Measurements from ENCODE around the gene GRM2.
A peak's percentile ranks its signal among the peaks of the same experiment; 100 is the strongest.

GRM2 gene

DNA sequence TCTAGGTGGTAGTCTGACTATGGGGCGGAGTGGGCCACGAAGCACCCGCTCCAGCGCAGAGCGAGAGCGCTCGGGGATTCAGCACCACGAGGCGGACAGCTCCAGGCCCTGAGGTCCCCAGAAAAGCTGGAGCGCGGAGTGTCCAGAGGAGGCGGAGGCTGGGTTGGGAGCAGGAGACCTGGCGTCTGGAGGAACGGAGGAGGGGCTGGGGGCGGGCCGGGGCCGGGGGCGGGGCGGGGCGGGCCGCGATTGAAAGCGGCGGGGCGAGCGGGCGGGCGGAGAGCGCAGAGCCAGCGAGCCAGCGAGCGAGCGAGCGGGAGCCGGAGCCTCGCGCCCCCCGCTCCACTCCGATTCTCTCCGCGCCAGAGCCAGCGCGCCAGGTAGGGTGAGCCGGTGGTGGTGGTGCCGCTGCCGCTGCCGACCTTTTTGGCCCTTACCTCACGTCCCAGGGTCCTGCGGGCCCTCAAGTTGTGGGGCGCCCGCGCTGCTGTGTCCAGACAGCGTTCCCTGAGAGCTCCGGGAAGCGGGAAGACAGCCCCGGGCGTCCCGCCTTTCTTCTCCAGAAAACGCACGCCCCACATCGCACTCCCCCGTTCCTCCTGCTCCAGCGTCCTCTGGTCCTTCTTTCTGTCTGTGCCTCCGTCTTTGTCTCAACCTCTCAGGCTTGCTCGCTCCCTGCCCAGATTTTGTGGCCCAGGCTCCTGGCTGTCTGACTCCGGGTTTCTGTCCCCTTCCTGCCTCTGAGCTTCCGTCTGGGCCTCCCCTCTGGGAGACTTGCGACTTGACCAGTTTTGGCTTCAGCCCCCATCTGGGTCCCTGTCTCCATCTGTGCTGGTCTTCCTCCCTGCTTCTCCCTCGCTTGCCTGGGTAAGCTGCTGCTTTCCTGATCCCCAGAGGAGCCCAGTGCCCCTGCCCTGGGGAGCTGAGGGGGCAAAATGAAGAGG, at the start of gene GRM2:
Gene GRM2, plus strand, starts transcription at position 281 of the 944 bp plus-strand sequence. CDS start 1,916 bp downstream, outside the sequence.
- peak; percentile 71 for DNase-seq (ENCODE audit: low spot score)

DNA sequence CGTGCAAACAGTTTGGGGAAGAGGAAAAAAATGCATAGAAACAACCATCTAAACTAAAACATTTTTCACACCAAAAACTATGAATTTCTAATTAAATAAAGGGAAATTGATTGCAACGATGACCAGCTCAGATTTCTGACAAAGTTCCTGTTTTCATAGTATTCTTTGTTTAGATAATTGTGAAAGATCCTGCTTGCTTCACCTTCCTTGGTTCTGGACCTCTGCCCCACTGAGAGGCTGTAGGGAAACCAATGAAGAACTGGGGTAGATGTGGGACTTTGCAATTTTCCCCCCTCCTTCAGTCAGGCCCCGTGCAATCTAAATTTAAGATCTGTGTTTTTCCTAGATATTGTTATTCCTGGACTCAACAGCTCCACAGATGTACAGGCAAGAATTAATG, 49.6 kb upstream of the GRM2 start:
- no peak for DNase-seq (ENCODE audit: low spot score)

DNA sequence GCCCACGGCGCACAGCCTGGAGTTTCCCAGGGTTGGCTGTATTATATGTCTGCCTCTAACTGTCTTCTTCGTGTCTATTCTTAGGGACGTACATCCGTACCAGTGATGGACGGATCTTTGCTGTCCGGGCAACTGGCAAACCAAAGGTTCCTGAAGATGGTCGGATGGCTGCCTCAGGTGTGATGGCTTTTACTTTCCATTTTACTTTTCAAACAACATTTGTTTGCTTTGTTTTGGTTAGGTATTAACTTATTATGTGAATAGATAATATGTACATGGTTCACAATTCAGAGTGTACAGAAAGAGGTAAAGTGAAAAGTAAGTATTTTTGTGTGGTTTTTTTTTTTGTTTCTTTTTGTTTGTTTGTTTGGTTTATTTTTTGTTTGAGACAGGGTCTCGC, 46.9 kb upstream of the GRM2 start:
- DNase-seq (ENCODE audit: low spot score), result no peak

DNA sequence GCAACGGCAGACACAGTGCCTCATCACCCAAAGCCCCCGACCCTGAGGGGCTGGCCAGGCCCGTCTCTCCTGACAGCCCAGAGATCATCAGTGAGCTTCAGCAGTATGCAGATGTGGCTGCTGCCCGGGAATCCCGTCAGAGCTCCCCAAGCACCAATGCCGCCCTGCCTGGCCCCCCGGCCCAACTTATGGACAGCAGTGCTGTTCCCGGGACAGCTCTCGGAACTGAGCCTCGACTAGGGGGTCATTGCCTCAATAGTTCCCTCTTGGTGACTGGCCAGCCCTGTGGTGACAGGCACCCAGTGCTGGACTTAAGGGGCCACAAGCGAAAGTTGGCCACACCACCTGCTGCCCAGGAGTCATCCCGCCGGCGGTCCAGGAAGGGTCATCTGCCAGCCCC, 44.4 kb upstream of the GRM2 start:
- no peak for DNase-seq (ENCODE audit: low spot score)

DNA sequence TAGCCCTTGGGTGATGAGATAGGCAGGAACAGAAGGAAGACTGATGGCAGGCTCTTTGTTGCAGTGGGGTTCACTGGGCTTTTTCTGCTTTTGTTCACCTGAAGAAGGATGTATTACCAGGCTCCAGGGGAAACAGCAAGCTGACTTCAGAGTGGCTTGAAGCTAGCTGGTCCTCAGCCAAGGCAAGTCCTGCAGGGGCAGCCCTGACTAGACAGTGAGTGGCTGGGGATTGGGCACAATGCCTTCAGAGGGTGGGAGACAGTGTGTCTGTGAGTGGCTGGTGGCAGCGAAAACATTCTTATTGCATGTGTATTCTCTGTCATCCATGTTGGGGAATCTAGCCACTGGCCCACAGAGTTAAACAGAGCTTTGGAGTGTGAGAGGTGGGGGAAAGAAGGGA, 38.1 kb upstream of the GRM2 start:
- no peak for DNase-seq (ENCODE audit: low spot score)

DNA sequence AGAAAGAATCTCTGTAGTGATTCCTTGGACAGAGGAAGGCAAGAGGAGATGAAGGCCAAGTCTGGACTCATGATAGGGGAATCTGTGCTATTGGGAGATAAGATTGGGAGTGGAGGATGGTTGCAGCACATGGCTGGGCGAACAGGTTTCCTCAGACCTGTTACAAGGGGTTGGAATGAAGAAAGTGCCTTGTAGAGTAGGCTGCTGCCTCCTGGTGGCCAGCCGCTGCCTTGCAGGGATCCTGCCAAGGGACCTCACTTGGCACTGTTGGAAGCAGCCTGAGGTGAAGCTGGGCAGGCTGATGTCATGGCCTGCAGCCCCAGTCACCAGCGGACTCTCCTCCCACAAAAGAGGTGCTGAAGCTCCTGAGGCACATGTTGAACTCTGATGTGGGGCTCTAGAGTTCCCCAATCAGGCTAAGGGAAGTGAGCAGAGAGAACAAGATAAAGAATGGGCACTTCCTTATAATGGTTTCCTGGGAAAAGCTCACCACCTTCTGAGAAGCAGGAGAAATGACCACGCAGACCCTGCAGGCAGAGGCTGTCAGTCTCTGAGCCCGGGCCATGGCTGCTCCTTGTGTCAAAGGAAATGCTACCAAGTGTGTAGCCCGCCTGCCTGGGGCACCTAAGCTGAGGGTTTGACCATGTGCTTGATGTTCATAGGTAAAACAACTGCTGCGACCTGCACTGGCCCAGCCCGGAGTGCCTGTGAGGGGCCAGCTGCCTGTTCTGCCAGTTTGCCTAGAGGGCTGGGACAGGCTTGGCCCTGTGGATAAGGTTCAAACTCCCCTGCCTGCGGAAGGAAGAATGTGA, 37.4 kb upstream of the GRM2 start:
- DNase-seq (ENCODE audit: low spot score), result peak; percentile 90

DNA sequence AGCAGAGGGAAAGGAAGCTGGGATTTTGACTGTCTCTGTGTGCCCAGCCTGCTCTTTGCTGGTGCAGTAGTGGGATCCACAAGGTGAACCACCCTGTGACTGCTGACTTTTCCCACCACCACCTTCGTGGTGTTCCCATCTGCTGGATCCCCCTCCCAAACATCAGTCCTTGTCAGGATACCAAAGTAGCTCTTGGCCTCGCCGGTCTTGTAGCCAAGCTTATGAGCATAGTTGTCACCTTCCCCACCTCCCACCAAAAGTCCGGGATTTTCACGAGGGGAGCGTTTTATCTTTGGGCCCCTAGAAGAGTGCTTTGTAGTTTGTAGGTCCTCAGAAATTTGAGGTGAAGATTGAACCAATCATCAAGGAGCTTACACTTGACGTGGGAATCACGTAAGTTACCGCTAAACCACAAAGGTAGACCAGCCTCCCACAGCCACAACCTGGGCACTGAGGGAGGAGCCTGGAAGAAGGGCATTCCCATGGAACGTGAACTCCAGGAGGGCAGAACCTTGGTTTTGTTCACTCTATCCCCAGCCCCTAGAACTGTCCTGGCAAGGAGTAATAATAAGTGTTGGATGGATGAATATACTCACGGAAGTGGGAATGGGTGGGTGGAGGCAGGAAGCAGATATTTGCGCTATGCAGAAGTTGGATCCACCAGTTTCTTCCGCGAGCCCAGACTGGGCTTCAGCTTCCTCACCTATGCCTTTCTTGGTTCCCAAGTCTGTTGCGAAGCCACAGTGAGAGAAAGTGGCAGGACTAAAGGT, 36.6 kb upstream of the GRM2 start:
- no peak for DNase-seq (ENCODE audit: low spot score)

DNA sequence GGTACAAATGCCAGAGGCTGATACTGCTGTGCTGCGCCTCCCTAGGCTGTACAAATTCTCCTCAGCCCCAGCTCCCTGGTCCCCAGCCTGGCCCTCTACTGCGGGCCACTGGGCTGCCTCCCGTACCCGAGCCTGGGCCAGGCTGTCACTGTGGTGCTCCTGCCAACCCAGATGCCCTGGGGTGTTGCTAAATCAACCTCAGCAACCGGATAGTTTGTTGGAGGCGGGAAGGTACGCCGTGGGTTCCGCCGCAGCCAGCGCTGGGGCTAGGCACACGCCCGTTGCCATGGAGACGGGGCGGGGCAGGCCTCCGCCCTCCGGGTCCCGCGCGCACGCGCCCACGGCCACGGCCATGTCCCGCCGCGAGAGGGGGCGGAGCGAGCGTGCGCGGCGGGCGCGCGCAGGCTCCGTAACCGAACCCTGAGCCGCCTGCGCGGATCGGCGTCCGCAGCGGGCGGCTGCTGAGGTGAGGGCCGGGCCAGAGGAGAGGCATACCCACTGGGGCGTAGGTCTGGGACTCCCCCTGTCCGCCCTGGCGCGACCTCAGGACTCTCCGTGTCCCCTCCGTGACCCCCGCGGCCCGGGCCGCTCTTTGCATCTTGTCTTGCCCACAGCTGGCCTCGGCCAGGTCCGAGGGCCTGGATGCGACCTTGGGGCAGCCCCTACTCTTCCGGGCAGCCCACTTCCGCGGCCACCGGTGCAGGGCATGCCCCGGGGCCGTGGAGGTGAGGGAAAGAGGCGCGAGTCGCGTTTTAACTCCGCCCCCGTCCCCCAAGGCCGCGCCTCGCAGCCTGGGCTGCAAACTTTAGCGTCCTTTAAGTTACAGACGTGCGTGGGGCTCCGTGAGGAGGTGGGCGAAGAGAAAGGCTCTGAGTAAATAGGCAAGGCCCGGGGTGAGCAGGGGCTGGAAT, 35.8 kb upstream of the GRM2 start, which contains the start of gene TEX264:
Gene TEX264, plus strand, starts transcription at position 430 of the 911 bp plus-strand sequence. CDS start 3,053 bp downstream, outside the sequence.
- DNase-seq (ENCODE audit: low spot score), result peak; percentile 88

DNA sequence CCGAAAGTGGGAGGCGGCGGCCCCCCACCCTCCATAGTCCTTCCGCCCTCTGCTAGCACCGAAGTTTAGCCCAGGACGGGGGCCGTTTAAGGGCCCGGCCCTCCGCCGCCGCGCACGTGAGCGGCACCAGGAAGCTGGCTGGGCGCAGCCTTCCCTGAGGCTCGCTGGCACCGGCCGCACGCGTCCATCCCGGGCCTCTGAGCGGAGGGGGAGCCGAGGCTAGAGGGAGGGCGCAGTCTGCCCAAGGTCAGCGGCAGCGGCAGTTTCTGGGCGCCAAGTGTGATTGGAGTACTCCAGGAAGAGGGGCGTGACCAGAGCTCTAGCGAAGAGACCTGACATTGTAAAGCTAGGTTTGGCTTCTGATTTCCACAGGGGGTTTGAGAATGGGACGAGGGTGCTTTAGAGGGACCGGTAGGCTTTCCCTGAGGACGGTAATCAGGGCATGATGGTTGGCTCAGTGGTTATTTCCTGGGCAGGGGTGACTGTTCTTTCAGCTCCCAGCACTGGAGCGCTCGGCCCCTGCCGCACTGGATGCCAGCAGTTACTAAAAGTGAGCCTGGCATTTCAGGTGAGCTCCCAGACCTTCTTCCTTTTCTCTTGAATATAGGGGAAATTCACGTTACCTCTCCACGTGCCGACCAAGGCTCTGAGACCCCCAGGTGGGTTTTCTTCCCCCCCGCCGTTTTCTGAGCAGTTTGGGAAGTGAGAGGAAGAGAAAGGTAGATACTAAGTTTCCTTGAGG, 35.0 kb upstream of the GRM2 start:
- DNase-seq (ENCODE audit: low spot score), result peak; percentile 70

DNA sequence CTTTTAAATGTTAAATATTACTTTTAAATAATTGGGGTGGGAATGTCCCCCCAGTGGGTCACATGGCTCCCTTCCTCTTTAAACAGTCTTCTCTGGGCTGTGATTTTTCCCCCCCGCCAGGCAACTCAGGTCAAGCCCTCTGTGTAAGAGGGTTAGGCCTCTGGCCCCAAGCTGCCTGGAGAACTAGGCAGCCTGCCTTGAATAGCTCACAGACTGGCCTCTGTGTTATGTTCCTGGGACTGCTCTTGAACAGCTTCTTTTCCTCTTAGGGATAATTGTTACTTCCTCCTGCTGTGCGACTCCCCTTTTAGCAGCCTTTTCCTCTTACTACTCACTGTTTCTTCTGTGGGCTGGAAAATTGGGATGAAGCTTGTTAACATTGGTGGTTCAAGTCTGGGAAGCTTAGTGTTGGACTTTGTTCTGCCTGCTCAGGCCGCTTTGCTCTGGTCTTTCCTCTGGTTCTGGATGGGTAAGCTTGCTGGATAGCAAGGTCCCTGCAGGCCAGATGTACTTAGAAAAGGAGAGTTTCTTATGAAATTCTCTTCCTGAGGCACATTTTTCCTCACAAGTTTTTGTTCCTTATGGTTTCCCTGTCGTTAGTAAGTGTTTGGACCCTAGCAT, 33.6 kb upstream of the GRM2 start:
- peak; percentile 13 for DNase-seq (ENCODE audit: low spot score)

DNA sequence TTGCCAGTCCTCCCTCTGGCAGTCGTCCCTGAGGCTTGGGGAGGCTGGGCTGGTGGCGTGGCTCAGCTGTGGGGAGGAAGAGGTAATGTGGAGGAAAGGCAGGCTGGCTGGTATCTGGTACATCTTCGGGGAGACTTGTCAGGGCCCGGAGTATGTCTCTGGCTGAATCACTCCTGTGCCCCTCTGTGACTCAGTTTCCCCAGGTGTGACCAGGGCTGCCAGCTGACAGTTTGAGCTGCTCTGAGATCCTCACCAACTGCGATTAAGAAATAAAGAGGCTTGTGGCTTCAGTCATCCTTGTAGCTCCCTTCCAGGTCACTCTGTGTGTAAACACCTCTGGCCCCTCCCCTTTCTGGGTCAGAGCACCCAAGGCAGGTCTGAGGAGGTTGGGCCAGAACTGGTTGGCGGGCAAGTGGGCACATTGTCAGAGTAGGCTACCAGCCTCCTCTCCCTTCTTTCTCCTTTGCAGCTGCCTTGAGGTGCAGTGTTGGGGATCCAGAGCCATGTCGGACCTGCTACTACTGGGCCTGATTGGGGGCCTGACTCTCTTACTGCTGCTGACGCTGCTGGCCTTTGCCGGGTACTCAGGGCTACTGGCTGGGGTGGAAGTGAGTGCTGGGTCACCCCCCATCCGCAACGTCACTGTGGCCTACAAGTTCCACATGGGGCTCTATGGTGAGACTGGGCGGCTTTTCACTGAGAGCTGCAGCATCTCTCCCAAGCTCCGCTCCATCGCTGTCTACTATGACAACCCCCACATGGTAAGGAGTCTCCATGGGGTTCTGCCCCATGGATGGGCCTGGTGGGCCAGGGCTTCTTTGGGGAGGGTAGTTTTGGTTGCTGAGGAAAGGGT, 32.8 kb upstream of the GRM2 start:
- no peak for DNase-seq (ENCODE audit: low spot score)

DNA sequence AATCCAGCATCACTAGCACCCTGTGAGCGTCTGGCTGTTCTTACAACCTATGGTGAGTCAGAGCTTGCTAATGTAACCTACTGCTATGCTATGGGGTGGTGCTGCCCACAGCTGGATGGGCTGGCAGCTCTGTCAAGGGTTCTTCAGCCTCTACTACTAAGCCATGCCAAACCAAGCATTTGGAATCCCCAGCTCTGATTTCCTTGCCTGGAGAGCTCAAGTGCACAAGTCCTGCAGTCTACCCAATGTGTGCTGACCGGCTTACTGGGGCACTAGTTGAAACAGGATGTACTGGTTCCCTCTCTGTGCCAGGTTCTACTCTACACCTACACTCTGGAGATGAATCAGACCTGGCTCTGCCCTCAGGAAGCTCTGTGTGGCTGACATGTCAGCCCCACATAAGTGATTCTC, 31.7 kb upstream of the GRM2 start:
- peak; percentile 81 for DNase-seq (ENCODE audit: low spot score)

DNA sequence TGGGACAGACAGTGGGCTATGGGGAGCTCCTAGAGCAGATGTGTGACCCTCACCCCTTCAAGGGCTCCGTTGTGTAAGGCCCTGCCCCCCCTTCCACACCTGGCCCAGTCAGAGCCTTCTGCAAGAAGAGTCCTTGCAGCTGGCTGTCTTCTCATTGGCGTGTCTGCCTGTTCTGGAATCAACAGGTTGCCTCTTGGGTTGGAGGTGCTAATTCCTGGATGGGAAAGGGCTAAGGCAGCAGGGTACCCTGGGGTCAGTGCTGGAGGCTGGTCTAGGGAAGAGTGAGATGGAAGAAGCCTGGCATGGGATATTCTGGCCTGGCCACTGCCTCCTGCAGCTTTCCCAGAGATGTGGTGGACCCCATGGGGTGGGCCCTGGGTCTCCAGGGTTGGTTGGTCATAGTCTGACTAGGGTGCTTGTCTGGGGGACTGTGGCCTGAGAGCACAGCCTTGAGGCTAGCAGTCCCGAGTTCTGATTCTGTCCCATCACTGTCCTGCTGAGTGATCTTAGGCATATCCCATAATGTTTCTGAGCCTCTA, 30.7 kb upstream of the GRM2 start:
- DNase-seq (ENCODE audit: low spot score), result no peak

DNA sequence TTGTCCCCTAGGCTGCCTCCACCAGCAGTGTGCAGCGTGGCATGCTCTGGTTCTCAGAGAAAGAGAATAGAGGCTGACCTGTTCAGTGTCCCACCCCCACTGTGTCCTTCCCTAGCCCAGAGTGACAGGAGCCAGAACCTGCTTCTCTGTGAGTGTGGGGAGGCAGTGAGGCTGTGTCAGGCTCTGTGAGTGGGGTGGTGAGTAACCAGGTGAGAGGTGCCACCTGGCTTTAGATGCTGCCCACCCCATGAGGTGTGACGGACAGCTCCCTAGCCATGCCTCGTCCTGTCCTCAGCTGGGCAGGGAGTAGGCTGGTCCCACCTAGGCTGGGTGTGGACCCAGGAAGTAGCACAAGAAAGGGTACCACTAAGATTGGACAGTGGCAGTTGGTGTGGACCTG, 29.5 kb upstream of the GRM2 start:
- no peak for DNase-seq (ENCODE audit: low spot score)

DNA sequence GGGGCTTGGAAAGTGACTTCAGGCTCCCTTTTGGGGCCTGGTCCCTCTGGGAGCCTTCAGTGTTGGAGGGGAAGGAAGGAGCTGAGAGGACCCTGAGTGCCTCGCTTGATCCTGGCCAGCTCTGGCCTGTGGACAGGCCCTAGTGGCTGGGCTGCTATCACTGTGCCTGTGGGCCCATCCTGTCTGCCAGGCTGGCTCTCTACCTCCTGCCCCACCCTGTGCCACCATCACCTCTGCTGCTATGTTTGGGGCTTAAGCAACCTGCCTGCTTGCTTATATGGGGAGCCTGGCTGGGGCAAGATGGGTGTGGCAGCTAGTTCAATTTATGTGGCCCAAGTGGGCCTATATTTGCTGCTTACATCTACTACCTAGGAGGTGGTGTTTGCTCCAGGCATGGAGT, 28.7 kb upstream of the GRM2 start:
- DNase-seq (ENCODE audit: low spot score), result no peak

DNA sequence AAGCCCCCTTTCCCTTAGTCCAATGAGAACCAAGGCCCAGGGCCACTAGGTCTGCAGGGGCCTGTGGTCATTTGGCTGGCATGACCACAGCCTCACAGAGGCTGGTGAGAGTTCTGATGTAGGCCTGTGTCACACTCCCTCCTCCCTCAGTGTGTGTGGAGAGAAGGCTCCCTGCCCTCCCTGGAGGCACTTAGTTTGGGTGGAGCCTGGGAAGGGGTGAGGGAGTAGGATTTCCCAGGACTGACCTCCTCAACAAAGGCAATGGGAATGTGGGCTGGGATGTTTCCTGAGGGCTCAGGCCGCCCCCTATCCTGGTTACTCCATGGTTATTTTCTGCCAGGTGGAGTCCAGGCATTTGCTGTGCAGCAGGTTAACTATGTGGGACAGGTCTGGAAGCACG, 28.2 kb upstream of the GRM2 start:
- DNase-seq (ENCODE audit: low spot score), result no peak

DNA sequence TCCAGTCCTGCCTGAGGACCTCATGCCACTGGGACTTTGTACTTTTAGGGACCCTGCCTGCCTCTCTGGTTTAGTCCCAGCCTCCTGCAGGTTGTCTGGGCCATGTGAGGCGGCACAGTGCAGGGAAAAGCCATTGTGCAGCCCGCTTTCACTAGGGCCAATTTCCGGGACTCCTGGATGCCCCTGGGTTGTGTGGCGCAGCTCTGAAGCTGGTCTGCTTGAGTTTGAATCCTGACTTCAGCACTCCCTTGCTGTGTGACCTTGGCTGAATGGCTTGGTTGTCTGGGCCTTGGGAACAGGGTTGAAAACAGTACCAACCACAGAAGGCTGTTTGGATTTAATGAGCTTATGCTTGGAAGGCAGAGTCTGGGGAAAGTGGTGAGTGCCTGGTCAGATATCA, 27.6 kb upstream of the GRM2 start:
- DNase-seq (ENCODE audit: low spot score), result no peak

DNA sequence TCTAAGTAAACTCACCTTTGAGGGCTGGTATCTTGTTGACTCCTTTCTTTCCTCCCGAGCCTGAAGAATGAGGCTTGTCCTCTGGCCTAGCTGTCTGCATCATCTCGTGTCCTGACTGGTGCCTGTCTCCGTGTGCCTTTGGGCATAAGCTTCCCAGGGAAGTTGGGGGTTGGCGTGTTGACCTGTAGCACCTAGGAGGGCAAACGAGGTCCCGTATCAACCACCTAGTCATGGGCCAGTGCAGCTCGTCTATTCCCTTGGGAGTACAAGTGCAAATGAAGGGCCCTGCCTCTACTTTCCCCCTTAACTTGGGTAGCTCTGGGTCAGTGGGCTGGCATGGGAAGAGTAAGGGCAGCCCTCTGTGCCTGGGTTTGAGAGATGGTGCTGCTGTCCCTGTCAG, 27.1 kb upstream of the GRM2 start:
- DNase-seq (ENCODE audit: low spot score), result no peak

DNA sequence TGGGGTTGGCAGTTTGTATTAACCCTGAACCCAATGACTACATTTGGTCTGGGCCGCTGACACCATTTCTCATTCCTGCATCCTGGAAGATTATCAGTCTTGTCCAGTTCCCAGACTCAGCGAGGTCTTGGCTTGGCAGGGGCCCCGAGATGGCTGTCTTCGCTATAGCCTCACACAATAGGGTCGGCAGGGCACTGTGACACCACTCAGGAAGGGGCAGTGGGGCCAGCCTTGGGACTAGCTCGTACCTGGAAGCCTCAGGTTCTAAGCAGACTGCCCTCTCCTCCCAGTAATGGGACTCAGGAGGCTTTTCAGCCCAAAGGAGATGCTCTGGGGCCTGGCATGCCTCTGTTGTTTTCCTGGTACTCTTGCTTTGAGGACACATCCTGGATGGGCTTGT, 26.7 kb upstream of the GRM2 start:
- DNase-seq (ENCODE audit: low spot score), result no peak
